ENCODE data around the gene NME9. TPM values are rescaled to one million over a fixed set of nuclear protein-coding genes. Genes with fewer than 3 reads are reported as not detected.

The NME9 gene
- total and polyA plus RNA-seq, 2 donors (not counting 3 experiments of a cell fraction or from before 2014, with no cell fraction given) = 0.08 TPM; not detected in 1

DNA sequence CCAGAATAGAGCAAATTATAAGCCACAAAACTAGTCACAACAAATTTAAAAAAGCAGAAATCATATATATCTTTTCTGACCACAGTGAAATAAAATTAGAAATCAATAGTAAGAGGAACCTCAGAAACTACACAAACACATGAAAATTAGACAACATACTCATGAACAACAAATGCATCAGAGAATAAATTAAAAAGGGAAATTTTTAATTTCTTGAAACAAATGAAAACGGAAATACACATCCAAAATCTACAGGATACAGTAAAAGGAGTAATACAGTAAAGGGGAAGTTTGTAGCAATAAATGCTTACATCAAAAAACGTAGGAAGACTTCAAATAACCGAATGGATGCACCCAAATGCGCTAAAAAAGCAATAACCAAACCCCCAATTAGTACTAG is 19.2 kb downstream of the NME9 start:
- intact Hi-C loops (cut with micrococcal nuclease) = no loop called here
- ChIA-PET CTCF (no interaction called here), POLR2A (no interaction called here)
- BruUV-seq (replicated peaks) = no TSS peak
- dilution Hi-C loops (cut with MboI; ENCODE audit: extremely low pct_ligation_motif_present, low sequenced_read_pairs) = no loop called here
- Histone ChIP-seq H3K9me3 (replicated peaks; ENCODE audit: control insufficient read depth, insufficient read depth, low read length) (no peaks in the 10 kb centered on the region), H4K20me1 (replicated peaks; ENCODE audit: control insufficient read depth, extremely low read depth, insufficient read depth, low read length) (no peaks in the 10 kb centered on the region), H3K9ac (replicated peaks; ENCODE audit: extremely low read depth, insufficient read depth, low read length) (no peak overlapping the region), H2AFZ (ENCODE audit: low read depth, low read length) (no peak overlapping the region), H3K9me1 (replicated peaks; ENCODE audit: control insufficient read depth, extremely low read depth, insufficient read depth, low read length) (no peaks in the 10 kb centered on the region), H3K36me3 (ENCODE audit: control insufficient read depth in 2 of 2, extremely low read depth in 1 of 2, insufficient read depth in 2 of 2, low read length in 2 of 2) (no peaks in the 10 kb centered on the region), H3K4me3 (replicated peaks in 1 of 3; ENCODE audit: insufficient read depth in 1 of 3, low read depth in 1 of 3, low read length in 3 of 3) (no peak overlapping the region), H3K4me1 (ENCODE audit: control insufficient read depth, extremely low read depth, insufficient read depth, low read length) (peaks cover 4% of the 10 kb centered on the region), H3K4me2 (ENCODE audit: insufficient read depth, low read length) (no peak overlapping the region), H3K79me2 (ENCODE audit: control insufficient read depth, insufficient read depth, low read length) (no peaks in the 10 kb centered on the region), H3K27ac (ENCODE audit: insufficient read depth, low read depth, low read length) (no peak overlapping the region), H3K27me3 (ENCODE audit: control insufficient read depth in 2 of 2, insufficient read depth in 2 of 2, low read length in 2 of 2) (peaks cover 0 to 11% of the 10 kb centered on the region in 2 experiments)
- DNase-seq (ENCODE audit: low read depth, low spot score) (no peak), FAIRE-seq (no peak)
- TF ChIP-seq POLR2A (IDR thresholded peaks at IDR 0.05; ENCODE audit: low read depth, low read length) (no peak), POLR2AphosphoS5 (IDR thresholded peaks at IDR 0.05; ENCODE audit: insufficient read depth, low read depth, low read length) (no peak), JUN (IDR thresholded peaks at IDR 0.05; ENCODE audit: borderline replicate concordance, insufficient read depth, insufficient read length, low read depth) (no peak), GATA2 (IDR thresholded peaks at IDR 0.05; ENCODE audit: insufficient read depth, insufficient read length, low read depth, low read length) (no peak), FOS (IDR thresholded peaks at IDR 0.05; ENCODE audit: borderline replicate concordance, insufficient read depth, low read length) (no peak)
- TF ChIP-seq, protein P1, sequence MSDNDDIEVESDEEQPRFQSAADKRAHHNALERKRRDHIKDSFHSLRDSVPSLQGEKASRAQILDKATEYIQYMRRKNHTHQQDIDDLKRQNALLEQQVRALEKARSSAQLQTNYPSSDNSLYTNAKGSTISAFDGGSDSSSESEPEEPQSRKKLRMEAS (IDR thresholded peaks at IDR 0.05; ENCODE audit: insufficient read depth, insufficient read length) = no peak

DNA sequence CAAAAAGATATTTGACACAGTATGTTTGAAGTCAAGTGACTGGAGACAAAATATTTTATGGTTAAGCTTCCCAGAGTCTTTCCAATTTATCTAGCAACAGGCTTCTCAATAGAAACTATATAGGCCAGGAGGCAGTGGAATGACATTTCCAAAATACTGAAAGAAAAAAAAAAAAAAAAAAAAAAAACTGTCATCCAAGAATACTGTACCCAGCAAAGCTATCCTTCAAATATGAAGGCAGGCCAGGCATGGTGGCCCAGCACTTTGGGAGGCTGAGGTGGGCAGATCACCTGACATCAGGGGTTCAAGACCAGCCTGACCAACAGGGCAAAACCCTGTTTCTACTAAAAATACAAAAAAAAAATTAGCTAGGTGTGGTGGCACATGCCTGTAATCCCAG is 20.9 kb downstream of the NME9 start:
- ChIA-PET POLR2A (no interaction called here), CTCF (interaction anchor here (0.7 kb wide), 1 partner anchor 44 kb away, joined by 4 read pairs; no protein-coding TSS in a partner anchor)
- H3K27ac ChIP-seq (ENCODE audit: insufficient read depth, low read depth, low read length) = no peak overlapping the region

More for the DNA sequence above, 20.9 kb downstream of the NME9 start:
- H2AFZ ChIP-seq (ENCODE audit: low read depth, low read length) = no peak overlapping the region
- H3K4me1 ChIP-seq (ENCODE audit: control insufficient read depth, extremely low read depth, insufficient read depth, low read length) = no peaks in the 10 kb centered on the region
- no peak overlapping the region for H3K4me3 ChIP-seq (replicated peaks in 1 of 3; ENCODE audit: insufficient read depth in 1 of 3, low read depth in 1 of 3, low read length in 3 of 3)
- TF ChIP-seq POLR2AphosphoS5 (IDR thresholded peaks at IDR 0.05; ENCODE audit: insufficient read depth, low read depth, low read length) = no peak
- peaks cover 0 to 11% of the 10 kb centered on the region in 2 experiments for H3K27me3 ChIP-seq (ENCODE audit: control insufficient read depth in 2 of 2, insufficient read depth in 2 of 2, low read length in 2 of 2)
- H3K36me3 ChIP-seq (ENCODE audit: control insufficient read depth in 2 of 2, extremely low read depth in 1 of 2, insufficient read depth in 2 of 2, low read length in 2 of 2) = no peaks in the 10 kb centered on the region
- BruUV-seq (replicated peaks) = no TSS peak
- FAIRE-seq (no peak), DNase-seq (ENCODE audit: low read depth, low spot score) (no peak)
- intact Hi-C loops (cut with micrococcal nuclease) (no loop called here), dilution Hi-C loops (cut with MboI; ENCODE audit: extremely low pct_ligation_motif_present, low sequenced_read_pairs) (no loop called here)
- H3K4me2 ChIP-seq (ENCODE audit: insufficient read depth, low read length) = no peak overlapping the region
- H4K20me1 ChIP-seq (replicated peaks; ENCODE audit: control insufficient read depth, extremely low read depth, insufficient read depth, low read length) = no peaks in the 10 kb centered on the region
- no peaks in the 10 kb centered on the region for H3K9me1 ChIP-seq (replicated peaks; ENCODE audit: control insufficient read depth, extremely low read depth, insufficient read depth, low read length)
- H3K79me2 ChIP-seq (ENCODE audit: control insufficient read depth, insufficient read depth, low read length) = no peaks in the 10 kb centered on the region
- no peaks in the 10 kb centered on the region for H3K9me3 ChIP-seq (replicated peaks; ENCODE audit: control insufficient read depth, insufficient read depth, low read length)
- H3K9ac ChIP-seq (replicated peaks; ENCODE audit: extremely low read depth, insufficient read depth, low read length) = no peak overlapping the region

Measured in endothelial cell of umbilical vein (primary cell).